Measurements from ENCODE around the gene RNF39.
A peak's percentile ranks its signal among the peaks of the same experiment; 100 is the strongest.
"Not testable (repeated sequence)": the region's sequence is repeated elsewhere in the genome, so short reads cannot be mapped to it uniquely, and the experiment has no call there.

RNF39 gene

DNA sequence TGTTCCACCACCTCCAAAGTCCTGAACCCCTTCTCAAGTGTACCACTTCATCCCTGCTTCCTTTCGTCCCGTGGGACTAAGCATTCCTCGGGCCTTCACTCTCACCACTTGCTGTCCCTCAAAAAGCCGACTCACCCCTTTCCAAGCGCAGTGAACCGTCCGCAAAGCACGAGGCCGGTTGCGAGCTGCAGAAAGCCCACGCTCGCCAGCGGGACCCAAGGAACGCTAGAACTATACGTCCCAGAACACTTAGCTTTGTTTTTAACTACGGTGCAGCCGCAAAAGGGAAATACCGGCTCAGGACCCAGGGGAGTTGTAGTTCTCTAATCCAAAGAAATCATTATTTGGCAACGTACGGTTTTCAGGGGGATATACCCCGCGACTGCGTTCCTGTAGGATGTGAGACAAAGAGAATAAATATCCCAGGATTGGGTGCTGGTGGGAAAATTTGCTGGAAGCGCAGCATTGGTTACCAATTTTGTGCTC, 14.9 kb downstream of the RNF39 start:
- peak; percentile 11 for DNase-seq

DNA sequence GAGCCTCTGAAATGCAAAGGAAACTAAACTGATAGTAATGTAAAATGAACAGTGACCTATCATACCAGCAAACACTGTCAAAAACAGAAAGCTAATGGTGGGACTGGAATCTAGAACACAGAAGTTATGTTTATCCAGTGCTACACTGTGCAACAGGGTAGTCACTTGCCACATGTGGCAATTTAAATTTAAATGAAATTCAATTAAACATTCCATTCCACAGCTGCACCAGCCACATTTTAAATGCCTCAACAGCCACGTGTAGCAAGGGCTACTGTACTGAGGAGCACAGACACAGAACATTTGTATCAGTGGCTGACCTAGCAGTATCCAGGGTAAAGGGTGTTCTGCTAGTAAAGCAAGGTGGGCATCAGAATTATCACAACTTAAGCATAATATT, 20.1 kb downstream of the RNF39 start:
- no peak for DNase-seq

DNA sequence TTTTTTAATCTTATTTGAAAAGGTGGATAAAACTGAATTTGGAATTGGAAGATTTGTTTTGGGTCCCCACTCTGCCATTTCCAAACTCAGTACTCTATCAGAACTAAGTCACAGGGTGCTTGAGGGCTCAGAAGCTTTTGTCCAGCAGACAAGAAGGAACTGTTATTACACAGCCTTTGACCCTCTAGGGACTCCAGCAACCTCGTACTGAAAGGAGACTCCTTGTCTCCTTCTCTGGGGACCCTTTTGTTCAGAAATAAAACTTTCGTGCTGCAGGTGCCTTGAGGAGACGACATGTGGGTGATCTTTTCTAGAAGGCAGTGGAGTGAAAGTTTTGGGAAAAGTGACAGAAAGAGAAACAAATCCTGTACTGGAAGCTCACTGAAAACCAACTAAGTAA, 21.9 kb downstream of the RNF39 start:
- no peak for DNase-seq

DNA sequence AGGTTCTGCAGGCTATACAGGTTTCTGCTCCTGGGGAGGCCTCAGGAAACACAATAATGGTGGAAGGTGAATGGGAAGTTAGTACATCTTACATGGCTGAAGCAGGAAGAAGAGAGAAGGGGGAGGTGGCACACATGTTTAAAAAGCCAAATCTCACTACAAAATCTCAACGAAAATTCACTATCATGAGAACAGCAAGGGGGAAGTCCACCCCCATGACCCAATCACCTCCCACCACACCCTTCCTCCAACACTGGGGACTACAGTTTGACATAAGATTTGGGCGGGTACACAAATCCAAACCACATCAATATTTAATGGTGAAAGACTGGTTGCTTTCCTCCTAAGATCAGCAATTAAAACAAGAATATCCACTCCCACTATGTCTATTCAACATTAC, 28.3 kb downstream of the RNF39 start:
- no peak for DNase-seq

DNA sequence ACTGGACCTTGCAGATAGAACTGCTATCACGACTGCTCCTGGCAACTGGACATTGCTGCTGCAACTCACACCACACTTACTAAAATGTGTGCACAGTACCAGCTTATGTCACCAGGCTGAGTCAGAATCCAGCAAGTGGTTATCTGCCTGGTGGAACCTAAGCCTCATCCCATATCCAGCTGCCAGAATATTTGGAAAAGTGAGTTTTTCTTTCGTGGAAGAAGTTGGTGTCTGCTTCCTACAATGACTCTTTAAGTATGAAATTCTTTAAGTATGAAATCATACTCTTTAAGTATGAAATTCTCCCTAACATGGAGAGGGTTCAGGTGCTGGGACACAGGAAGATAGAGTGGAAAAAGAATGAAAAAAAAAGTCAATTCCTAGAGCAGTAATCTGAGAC, 30.9 kb downstream of the RNF39 start:
- no peak for DNase-seq

DNA sequence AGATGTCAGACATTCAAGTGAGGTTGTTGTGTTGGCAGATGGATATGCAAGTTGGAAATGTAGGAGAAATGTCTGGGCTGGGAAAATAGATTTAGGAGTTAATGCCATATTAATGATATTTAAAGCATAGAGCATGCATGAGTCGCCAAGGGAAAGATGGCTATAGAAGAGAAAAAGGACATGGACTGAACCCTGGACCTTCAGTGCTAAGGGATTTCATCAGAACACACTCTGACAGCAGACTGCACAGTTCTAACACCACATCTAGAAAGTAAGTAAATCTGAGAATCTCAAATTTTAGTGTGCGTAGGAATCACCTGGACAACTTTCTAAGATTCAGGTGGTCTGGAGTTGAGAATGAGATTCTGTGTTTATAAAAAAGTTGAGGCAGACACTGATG, 31.8 kb downstream of the RNF39 start:
- DNase-seq: no peak

DNA sequence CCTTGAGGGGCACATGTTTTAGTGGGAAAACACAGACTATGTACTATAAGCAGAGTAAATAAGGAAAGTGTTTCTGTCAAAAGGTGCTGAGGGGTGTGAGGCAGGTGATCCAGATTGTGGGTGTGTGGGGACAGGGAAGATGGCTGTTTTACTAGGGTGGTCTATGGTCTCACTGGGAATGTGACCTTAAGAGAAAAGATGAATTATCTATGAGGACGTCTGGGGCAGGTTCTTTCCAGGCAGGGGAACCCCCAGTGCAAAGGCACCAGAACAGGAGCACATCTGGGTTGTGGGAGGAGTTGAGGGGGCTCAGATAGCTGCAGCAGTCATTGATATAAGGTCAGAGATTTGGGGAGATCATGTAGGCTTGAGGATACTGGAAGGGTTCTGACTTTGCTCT, 32.7 kb downstream of the RNF39 start:
- no peak for DNase-seq

DNA sequence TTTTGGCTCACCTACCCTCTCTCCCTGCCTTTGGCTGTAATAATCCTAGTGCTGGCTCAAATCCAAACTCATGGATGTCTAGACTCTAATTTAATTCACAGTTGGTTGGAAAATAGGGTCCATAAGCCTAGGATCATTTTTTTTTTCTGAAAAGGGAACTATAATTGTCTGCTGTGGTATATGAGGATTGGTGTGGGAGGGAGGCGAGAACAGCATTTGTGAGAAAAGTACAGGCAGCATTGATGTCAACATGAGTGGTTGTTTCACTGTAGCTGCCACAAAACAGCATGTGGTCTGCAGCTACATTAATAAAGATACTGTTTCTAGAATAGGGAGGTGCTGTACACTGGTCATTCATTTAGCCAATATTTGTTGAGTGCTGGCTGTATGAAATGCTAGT, 33.1 kb downstream of the RNF39 start:
- DNase-seq: no peak

DNA sequence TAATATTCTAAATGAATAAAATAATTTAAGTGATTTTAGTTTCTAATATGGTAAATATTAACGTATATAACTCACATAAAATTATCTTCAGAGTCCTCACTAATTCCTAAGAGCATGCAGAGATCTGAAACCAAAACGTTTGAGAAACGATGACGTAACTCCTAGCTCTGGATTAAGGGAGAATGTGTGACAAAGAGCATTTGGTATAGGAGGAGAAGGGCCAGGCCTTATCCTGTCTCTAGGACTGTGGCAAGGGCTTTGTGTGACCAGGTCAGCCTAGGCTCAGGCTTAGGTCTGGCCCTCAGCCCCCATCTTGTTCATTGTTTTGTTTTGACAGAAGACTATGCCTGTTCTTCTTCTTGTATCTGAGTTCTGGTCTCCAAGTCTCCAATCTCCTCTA, 33.7 kb downstream of the RNF39 start:
- no peak for DNase-seq

DNA sequence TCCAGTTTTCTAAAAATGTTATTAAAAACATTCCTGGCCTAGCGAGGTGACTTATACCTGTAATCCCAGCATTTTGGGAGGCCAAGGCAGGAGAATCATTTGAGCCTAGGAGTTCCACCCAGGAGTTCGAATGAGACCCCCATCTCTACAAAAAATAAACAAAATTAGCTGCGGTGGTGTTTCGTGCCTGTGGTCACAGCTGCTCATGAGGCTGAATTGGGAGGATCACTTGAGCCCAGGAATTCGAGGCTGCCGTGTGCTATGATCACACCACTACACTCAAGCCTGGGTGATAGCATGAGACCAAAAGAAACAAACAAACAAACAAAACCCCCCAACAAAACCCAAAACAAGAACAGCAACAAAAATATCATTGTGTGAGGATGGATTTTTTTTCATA, 34.3 kb downstream of the RNF39 start:
- DNase-seq: no peak

DNA sequence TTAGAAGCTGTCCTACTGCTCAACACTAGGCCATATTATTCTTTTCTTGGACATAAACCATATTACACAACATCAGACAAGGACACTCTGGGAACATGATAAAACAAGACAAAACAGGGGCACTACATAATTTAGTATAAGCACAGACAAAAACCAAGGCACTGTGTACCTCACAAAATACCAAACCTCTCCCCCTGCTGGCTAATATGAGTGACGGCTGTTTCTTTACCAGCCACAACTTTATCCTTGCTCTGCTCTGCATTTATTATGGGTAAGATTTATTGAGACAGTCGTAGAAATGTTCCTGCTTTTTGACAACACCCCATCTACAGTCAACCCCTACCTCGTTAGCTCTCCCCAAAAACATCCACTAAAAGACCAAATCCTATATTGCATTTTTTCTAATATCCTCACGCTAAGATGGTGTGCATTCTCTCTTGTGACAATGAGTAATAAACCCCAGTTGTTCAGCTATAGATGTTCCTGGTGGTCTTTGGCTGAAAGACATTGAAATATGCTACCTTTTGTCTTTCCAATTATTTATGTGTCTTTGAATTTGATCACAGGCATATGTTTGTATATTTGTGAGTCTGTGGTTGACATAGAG, 38.3 kb downstream of the RNF39 start:
- DNase-seq: no peak

DNA sequence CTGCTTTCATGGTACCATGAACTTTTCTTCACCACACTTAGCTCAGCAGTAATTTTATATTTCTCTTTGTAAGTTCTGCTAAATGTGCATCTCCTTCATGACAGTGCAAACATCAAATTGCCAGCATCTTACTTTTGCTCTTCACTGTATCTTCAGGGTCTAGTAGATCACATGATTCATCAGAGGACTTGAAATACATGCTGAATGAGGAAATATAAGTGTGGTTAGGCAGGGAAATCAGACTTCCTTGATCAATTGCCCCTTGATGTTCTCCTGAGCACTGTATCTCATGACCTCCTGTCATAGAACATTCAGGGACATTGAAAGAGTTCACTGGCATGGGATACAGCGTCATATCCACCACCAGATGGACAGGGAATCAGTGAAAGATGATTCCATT, 39.8 kb downstream of the RNF39 start:
- DNase-seq: no peak

DNA sequence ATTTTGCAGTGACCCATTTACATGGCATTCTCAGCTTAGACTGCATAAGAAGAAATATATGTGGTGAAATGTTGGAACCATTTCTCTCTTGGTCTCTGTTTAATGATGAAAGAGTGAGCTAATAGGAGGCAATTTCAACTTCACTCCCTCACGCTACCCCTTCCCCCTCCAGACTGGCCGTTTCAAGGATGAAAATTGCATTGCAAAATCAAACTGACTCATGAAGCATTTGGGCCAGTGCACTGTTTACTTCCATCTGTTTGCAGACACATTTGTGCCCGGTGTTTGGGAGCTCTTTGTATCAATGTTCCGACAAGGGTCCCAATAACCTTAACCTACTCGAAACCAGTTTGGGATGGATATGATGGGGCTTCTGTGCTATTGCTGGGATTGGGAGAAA, 42.1 kb downstream of the RNF39 start:
- DNase-seq: not testable (repeated sequence)

DNA sequence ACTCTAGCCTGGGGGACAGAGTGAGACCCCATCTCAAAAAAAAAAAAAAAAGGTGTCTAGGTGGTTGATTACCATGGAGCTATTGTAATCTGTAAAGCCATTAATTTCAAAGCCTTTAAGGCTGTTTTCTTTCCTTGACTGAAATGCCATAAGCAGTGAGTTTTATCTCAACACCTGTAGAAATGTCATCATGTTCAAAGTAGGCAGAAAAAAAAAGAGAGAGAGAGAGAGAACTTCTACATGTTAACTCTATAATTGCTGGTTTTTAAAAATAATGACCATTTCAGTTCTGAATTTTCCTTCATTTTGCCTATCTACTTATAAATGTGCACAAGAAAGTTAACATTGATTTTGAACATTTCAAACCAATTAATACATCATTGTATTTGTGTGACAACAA, 44.2 kb downstream of the RNF39 start:
- DNase-seq: no peak

DNA sequence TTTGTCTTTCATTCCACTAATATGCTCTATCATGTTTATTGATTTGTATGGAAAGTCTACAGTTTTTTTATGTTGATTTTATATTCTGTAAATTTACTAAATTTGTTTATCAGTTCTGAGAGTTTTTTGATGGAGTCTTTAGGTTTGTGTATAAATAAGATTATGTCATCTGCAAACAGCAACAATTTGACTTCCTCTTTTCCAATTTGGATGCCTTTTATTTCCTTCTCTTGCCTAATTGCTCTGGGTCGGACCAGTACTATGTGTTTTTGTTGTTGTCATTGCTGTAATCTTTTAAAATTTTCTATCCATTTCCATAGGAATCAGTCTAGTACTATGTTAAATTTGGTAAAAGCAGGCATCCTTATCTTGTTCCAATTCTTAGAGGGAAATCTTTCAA, 46.0 kb downstream of the RNF39 start:
- DNase-seq: no peak

DNA sequence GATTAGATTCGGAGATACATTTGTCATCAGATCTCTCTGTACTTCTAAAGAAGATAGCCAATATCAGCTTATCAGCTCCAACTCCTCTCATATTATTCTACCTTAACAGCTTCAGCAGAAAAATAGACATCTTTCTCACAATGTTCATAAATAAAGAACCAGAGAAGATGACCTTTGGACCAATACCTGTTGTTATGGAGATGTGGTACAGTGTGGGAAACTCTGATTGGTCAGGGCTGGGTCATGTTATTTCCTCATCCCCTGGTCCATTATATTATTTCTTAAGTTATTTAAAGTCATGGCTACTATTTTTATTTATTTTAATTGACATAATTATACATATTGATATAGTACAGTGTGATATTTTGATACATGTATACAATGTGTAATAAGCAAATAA, 50.4 kb downstream of the RNF39 start:
- DNase-seq: no peak

DNA sequence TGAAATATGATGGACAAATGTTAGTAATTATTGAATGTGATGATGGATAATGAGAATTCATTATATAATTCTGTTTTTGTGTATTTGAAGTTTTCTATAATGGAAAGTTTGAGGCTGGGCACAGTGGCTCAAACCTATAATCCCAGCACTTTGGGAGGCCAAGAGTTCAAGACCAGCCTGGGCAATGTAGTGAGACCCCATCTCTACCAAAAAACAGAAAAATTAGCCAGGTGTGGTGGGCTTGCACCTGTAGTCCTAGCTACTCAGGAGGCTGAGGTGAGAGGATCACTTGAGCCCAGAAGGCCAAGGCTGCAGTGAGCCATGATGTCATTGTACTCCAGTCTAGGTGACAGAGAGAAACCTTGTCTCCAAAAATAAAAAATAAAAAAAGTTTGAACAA, 52.9 kb downstream of the RNF39 start:
- DNase-seq: not testable (repeated sequence)

DNA sequence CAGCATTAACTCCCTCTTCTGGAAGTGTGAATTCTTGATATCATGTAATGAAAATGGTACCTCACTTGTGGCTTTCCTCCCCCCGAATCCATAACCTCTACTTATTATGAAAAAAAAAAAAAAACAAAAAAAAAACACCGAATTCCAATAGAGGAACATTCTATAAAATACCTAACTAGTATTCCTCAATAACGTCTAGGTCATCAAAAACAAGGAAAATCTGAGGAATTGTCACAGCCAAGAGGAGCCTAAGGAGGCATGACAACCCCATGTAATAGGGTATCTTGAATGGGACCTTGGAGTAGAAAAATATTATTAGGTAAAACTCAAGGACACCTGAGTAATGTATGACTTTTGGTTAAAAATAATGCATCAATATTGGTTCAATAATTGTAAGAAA, 53.4 kb downstream of the RNF39 start:
- DNase-seq: no peak

DNA sequence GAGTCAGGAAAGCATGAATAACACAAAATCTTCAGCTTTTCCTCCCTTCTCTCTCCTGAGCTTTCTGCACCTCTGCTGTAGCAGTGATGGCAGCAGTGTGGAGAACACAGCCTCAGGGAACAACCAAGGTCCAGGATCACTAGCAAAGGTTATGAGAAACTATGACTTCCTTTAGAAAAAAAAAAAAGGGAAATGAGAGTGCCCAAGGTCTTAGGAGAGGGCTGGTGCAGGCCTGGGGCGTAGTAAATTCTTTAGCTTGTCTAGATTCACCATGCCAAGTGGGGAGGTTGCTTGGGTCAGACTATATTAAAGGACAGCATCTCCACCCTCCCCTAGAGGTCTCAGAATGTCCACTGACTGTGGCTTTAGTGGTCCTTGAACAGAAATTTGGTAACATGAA, 54.9 kb downstream of the RNF39 start:
- no peak for DNase-seq

Measured in activated gamma-delta T cell treated with Interleukin-2 at 50 U/mL for 16 hours (primary cell).